Activated CD8-positive, alpha-beta memory T cell treated with anti-CD3 and anti-CD28 coated beads, Interleukin-2, amount 10 ng/mL, durations not matched to agents 7 days and 5 days (primary cell): ENCODE data around the gene ANKRD55. TPM values are rescaled to one million over a fixed set of nuclear protein-coding genes. Genes with fewer than 3 reads are reported as not detected.

Experiments used
- ATAC-seq: fragments of 150-1000 bp; cut with Tn5 transposase; one replicate; pipeline ENCODE4 v1.10.0; 2021; ENCODE audit warnings: moderate library complexity
- CTCF ChIA-PET: fragments of 350-600 bp; sonication (Branson Sonifier 250); formaldehyde crosslinking; loops from one replicate; lab custom pipeline; 2021; ENCODE audit warnings: antibody characterized with exemption; lab: Charles Lee
- DNase-seq: peaks from one replicate; pipeline ENCODE4 v3.0.0-alpha.2; 2020
- H3K27ac Mint-ChIP-seq: one replicate; pipeline ENCODE4 v1.8.0; 2021; ENCODE audit warnings: mild to moderate bottlenecking, mixed read lengths
- H3K27me3 Mint-ChIP-seq: one replicate; pipeline ENCODE4 v1.8.0; 2021; ENCODE audit warnings: mixed read lengths
- H3K36me3 Mint-ChIP-seq: one replicate; pipeline ENCODE4 v1.8.0; 2021; ENCODE audit warnings: mild to moderate bottlenecking, mixed read lengths
- H3K4me1 Mint-ChIP-seq: one replicate; pipeline ENCODE4 v1.8.0; 2021; ENCODE audit warnings: mixed read lengths
- H3K4me3 Mint-ChIP-seq: one replicate; pipeline ENCODE4 v1.8.0; 2021; ENCODE audit warnings: mild to moderate bottlenecking, moderate library complexity, mixed read lengths
- H3K9me3 Mint-ChIP-seq: one replicate; pipeline ENCODE4 v1.8.0; 2022; ENCODE audit warnings: low read depth, mixed read lengths
- total RNA-seq, 2 experiments: library from RNA; stranded (reverse); gene quantifications; one replicate each; pipeline ENCODE4 v1.2.3, GENCODE V29; 2021

The ANKRD55 gene
- total RNA-seq, 2 experiments from 2014 or later, result 0.26 TPM; not detected in 1

DNA sequence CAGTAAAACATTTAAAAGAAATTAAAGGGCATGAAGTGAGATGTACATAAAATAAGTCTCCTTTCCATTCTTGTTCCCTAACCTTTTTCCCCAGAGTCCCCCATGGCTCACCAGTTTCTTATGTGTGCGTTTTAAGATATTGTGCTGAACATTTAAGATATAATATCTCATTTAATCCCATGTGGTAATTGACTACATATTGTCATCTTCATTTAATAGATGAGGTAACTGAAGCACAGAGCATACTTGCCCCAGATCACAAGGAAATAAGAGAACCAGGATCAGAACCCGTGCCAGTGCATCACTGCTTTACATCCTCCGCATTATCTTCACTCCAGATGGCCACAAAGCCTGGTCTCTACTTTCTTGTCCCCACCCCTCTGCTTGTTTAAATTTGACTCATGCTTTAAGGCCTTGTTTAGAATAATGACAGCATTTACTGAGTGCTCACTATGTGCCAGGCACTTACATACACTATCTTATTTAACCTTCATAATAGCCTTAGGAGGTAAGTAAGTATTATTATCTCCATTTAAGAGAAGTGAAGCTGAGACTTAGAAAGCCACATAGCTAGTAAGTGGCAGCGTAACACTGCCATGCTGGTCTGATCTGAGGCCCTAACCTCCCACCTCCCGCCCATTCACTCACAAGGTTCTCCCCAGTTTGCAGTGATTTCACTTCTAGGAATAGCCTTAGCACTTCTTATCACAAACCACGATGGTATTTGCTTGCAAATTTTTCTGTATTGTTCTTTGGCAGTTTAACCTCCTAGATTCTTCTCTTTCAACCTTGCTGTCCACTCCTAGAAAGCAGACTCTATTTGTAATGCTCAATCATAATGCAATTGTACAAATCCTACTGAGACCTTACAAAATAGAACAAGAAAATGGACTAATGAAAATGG is 160.0 kb downstream of the ANKRD55 start:
- Mint-ChIP-seq H3K4me3 (no peak overlapping the region), H3K4me1 (peaks cover 25% of the 10 kb centered on the region), H3K36me3 (no peaks in the 10 kb centered on the region), H3K9me3 (no peaks in the 10 kb centered on the region), H3K27me3 (peaks cover 36% of the 10 kb centered on the region), H3K27ac (no peak overlapping the region)
- CTCF ChIA-PET, result interaction anchor here (0.6 kb wide), 2 partner anchors 15 to 161 kb away, joined by 3 read pairs; no protein-coding TSS in a partner anchor
- ATAC-seq (no peak), DNase-seq (no peak)

DNA sequence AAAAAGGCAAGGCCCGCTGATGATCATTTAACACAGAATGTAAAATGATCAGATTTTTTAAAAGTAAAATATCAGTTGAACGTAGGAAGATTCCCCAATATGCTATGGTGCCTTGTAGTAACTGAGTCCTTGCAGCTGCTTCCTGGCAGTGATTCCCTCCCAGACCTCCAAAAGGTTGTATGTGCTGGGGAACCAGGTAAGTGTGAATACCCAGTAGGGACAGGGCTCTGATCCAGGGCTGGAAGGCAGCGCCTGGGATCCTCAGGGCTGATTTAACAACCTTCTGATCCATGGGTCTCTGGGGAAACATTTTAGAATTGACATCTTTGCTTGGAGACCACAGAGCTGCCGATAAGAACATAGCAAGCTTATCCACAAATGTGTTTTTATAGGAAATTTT is 161.7 kb downstream of the ANKRD55 start:
- H3K4me1 Mint-ChIP-seq, result peaks cover 28% of the 10 kb centered on the region

DNA sequence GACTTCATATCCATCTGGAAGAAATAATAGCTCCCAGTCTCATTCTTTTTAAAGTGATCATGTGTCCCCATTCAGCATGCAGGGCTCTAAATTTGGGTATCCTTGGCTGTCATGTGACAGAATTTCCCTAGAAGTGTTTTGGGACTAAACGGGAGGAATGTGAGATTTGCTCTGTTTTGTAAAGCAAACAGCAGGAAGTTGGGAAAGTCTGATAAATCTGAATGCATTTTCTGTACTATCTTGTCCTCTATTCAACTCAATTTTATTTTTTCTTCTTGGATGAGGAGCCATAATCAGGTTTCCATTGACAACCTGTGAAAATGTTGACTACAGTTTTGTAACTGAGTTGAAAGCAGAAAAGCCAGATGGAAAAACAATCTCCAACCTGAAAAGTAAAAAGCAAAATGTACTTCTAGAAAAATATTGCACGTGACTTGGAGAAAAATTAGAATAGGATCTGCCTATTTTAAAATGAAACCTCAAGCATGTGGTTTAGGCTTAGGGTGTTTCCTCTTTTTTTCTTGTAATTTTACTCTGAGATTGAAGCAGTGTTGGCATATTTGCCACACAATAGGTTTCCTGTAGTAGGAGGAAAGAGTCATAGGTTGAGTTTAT is 162.2 kb downstream of the ANKRD55 start:
- no peak overlapping the region for H3K4me3 Mint-ChIP-seq
- H3K27me3 Mint-ChIP-seq, result peaks cover 41% of the 10 kb centered on the region
- no peaks in the 10 kb centered on the region for H3K36me3 Mint-ChIP-seq
- ATAC-seq (peak; percentile 39), DNase-seq (no peak)
- CTCF ChIA-PET, result no interaction called here
- H3K4me1 Mint-ChIP-seq, result peaks cover 28% of the 10 kb centered on the region
- H3K27ac Mint-ChIP-seq, result no peak overlapping the region
- no peaks in the 10 kb centered on the region for H3K9me3 Mint-ChIP-seq

More for the DNA sequence above, 161.7 kb downstream of the ANKRD55 start:
- DNase-seq (no peak), ATAC-seq (no peak)
- CTCF ChIA-PET, result no interaction called here
- H3K27me3 Mint-ChIP-seq, result peaks cover 41% of the 10 kb centered on the region
- H3K9me3 Mint-ChIP-seq, result no peaks in the 10 kb centered on the region
- no peaks in the 10 kb centered on the region for H3K36me3 Mint-ChIP-seq
- H3K27ac Mint-ChIP-seq, result peak overlapping the region; percentile 39
- H3K4me3 Mint-ChIP-seq, result no peak overlapping the region

DNA sequence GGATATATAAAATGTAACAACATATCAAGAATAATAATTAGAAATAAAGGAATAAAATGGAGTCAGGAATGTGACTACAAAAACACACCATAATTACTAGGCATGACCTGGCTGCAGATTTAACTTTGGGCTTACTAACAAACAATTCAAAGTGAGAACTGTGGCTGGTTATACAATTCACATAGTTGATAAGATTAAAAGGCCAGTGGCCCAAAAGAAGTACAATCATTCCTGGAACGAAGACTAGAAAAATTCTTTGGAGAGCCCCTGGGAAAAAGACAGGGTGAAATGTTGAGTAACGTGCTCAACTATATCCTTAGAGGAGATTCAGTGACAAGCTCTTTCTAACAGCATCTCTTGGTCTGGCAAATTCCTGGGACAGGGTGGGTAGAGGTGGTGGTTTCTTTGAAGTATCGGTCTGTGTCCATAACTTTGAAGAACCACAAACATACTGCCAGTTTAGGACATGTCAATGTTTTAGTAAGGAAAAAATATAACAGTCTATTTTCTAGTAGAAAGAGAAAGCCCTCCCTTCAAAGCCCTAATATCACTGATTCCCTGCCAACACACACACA is 163.4 kb downstream of the ANKRD55 start:
- Mint-ChIP-seq H3K27me3 (peaks cover 37% of the 10 kb centered on the region), H3K36me3 (no peaks in the 10 kb centered on the region), H3K4me1 (peaks cover 33% of the 10 kb centered on the region), H3K4me3 (no peak overlapping the region), H3K27ac (no peak overlapping the region), H3K9me3 (no peaks in the 10 kb centered on the region)
- DNase-seq (no peak), ATAC-seq (no peak)
- CTCF ChIA-PET, result no interaction called here

DNA sequence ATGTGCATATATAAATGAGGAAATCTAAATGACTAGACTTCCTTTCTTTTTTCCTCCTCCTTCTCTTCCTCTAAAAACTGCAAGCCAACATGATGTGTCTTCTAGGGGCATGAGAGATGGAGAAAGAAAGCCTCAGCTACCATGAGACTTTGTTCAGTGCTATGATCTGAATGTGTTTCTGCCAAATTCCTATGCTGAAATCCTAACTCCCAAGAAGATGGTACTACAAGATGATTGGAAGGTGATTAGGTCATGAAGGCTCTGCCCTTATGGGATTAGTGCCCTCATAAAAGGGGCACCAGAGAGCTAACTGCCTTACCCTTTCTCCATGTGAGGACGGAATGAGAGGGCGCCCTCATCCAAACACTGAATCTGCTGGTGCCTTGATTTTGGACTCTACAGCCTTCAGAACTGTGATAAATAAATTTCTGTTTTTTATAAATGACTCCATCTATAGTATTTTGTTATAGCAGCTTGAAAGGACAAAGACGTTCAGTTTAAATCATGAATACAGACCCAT is 166.1 kb downstream of the ANKRD55 start:
- DNase-seq (no peak), ATAC-seq (no peak)
- Mint-ChIP-seq H3K9me3 (no peaks in the 10 kb centered on the region), H3K4me1 (peaks cover 25% of the 10 kb centered on the region), H3K27me3 (peaks cover 41% of the 10 kb centered on the region), H3K27ac (no peak overlapping the region), H3K36me3 (no peaks in the 10 kb centered on the region), H3K4me3 (no peak overlapping the region)
- CTCF ChIA-PET, result no interaction called here

DNA sequence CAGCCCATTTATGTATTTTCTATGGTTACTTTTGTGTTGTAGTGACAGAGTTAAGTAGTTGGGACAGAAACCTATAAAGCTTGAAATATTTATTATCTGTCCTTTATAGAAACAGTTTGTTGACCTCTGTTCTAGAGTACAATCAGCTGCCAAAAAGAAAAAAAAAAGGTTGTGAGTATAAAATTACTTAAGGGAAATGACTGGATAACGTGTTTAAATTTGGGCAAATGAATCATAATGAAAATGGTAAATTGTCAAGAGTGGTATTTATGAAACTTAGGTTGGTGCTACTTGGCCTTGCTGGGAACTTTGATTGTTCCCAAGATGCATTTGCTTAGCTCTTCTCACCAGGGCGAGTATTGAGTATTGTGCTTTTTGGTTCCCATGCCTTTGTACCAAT is 168.1 kb downstream of the ANKRD55 start:
- no peaks in the 10 kb centered on the region for H3K9me3 Mint-ChIP-seq
- H3K4me3 Mint-ChIP-seq, result no peak overlapping the region
- peaks cover 43% of the 10 kb centered on the region for H3K27me3 Mint-ChIP-seq
- DNase-seq (no peak), ATAC-seq (no peak)
- no peak overlapping the region for H3K27ac Mint-ChIP-seq
- peaks cover 2% of the 10 kb centered on the region for H3K36me3 Mint-ChIP-seq
- peaks cover 17% of the 10 kb centered on the region for H3K4me1 Mint-ChIP-seq
- CTCF ChIA-PET, result no interaction called here

DNA sequence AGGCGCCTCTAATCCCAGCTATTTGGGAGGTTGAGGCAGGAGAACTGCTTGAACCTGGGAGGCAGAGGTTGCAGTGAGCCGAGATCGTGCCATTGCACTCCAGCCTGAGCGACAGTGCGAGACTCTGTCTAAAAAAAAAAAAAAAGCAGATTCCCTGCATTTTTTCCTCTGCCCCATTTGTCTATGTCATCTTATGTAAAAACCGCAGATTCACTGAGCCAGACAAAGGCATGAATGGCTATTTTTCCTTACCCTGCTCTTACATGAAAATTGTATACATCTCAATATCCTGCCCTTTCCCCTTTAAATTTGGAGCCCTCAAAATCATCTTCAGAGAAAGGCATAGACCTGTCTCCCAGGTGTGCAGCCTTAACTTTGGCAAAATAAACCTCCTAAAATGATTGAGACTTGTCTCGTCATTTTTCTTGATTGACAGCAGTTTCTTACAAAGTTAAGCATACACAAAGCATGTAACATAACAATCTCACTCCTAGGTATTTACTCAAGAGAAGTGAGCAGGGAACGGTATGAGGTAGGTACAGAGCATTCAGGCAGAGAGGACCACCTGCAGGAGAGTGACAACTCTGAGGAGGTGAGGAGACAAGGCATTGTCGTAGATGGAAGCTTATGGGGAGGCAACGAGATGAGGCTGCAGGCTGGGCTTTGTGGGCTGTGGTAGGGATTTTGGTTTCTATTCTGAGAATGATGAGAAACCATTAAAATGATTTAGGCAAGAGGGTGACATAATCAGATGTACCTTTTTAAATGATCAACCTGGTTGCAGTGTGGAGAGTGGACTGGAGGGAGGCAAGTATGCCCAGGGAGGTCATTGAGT is 172.6 kb downstream of the ANKRD55 start:
- Mint-ChIP-seq H3K27me3 (peaks cover 57% of the 10 kb centered on the region), H3K4me3 (no peak overlapping the region), H3K36me3 (peaks cover 6% of the 10 kb centered on the region), H3K4me1 (peaks cover 32% of the 10 kb centered on the region), H3K9me3 (no peaks in the 10 kb centered on the region), H3K27ac (no peak overlapping the region)
- DNase-seq (peak; percentile 72), ATAC-seq (peak; percentile 43)
- CTCF ChIA-PET, result no interaction called here

DNA sequence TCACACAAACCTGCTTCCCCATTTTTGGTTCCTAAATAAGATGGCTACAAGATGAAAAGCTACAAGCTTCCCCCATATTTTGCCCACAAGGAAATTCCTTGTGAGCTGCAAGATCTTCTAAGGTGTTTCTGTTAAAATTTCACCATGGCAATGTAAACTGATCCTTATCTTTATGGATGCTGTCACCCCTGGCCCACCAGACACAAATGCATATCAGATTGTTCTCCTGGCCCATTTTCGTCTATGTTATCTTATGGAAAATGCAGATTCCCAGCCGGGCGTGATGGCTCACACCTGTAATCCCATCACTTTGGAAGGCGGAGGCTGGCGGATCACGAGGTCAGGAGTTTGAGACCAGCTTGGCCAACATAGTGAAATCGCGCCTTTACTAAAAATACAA is 173.3 kb downstream of the ANKRD55 start:
- Mint-ChIP-seq H3K4me3 (no peak overlapping the region), H3K27me3 (peaks cover 59% of the 10 kb centered on the region), H3K36me3 (peaks cover 7% of the 10 kb centered on the region), H3K4me1 (peaks cover 29% of the 10 kb centered on the region), H3K27ac (no peak overlapping the region), H3K9me3 (no peaks in the 10 kb centered on the region)
- CTCF ChIA-PET, result no interaction called here
- DNase-seq (no peak), ATAC-seq (no peak)

DNA sequence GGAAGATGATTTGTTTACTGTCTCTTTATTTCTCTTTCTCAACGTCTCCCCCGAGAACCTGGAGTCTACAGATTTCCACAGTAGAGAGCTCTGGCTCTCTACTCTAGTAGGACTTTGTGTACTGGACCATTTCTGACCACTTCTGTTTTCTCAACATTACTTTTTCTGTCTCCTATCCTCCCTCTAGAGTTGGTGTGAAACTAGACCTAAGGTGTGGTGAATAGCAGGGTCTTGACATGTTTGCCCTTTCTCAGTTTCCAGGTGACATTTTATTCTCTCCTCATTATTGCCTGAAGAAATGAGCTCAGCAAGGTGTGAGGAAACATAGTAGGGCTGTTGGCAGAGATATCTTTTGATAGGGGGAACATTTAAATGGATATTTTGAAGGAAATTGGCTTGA is 176.3 kb downstream of the ANKRD55 start:
- H3K4me1 Mint-ChIP-seq, result peaks cover 27% of the 10 kb centered on the region
- H3K4me3 Mint-ChIP-seq, result no peak overlapping the region
- no peak overlapping the region for H3K27ac Mint-ChIP-seq
- DNase-seq (no peak), ATAC-seq (no peak)
- H3K9me3 Mint-ChIP-seq, result peaks cover 3% of the 10 kb centered on the region
- H3K27me3 Mint-ChIP-seq, result peaks cover 49% of the 10 kb centered on the region
- peaks cover 18% of the 10 kb centered on the region for H3K36me3 Mint-ChIP-seq
- CTCF ChIA-PET, result no interaction called here

DNA sequence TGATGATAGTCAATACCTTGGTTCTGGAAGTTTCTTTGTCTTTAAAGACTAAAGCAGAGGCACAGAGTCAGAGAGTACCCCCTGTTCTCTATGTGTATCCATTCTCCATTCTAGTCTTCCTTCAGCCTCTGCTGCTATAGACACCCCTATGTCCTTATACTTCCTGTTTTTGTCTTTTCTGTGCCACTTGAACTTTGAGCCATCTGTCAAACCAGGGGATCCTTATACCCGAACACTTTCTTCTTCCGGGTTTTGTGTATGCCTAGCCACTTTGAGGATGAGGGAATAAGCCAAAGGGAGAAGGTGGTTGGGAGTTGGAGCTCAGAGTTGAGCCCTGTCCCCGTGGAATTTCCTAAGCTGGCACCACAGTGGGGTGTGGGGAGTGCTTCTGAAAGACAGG is 177.3 kb downstream of the ANKRD55 start:
- no peak for ATAC-seq
- peaks cover 31% of the 10 kb centered on the region for H3K4me1 Mint-ChIP-seq
- peaks cover 19% of the 10 kb centered on the region for H3K36me3 Mint-ChIP-seq
- no peak for DNase-seq
- no peak overlapping the region for H3K4me3 Mint-ChIP-seq
- CTCF ChIA-PET, result no interaction called here
- peaks cover 46% of the 10 kb centered on the region for H3K27me3 Mint-ChIP-seq
- H3K27ac Mint-ChIP-seq, result no peak overlapping the region
- peaks cover 3% of the 10 kb centered on the region for H3K9me3 Mint-ChIP-seq

DNA sequence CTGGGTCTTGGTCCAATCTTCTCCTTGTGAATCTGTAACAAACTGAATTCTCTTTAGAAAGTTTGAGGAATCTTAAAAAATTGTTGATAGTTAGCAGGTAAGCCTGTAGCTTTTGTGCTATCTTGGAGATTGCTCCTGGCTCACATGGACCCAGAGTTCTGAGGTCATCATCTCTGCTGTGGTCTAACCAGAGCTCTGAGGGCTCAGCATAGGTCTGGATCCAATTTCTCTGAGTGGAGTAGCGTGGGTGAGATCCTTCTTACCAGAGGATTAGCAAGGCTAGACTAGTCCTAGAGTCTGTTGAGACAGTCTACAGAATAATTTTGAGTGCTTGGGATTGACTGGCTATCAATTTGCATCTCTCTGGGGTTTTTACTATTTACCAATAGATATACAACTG is 177.8 kb downstream of the ANKRD55 start:
- H3K4me1 Mint-ChIP-seq, result peaks cover 30% of the 10 kb centered on the region
- H3K9me3 Mint-ChIP-seq, result peaks cover 3% of the 10 kb centered on the region
- H3K27me3 Mint-ChIP-seq, result peaks cover 40% of the 10 kb centered on the region
- ATAC-seq (no peak), DNase-seq (no peak)
- H3K36me3 Mint-ChIP-seq, result peaks cover 19% of the 10 kb centered on the region
- no peak overlapping the region for H3K27ac Mint-ChIP-seq
- CTCF ChIA-PET, result no interaction called here
- no peak overlapping the region for H3K4me3 Mint-ChIP-seq

DNA sequence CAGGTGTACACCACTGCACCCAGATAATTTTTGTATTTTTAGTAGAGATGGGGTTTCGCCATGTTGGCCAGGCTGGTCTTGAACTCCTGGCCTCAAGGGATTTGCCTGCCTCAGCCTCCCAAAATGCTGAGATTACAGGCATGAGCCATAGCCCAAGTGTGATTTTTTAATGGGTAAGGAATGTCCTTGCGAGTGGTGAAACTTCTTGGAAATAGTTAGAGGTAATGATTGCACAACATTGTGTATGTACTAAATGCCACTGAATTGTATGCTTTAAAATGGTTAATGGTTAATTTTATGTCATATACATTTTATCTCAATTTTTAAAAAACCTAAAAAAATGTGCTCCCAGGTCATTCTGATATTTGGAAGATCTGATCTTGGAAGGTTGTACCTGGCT is 178.5 kb downstream of the ANKRD55 start:
- ATAC-seq (no peak), DNase-seq (no peak)
- CTCF ChIA-PET, result no interaction called here
- H3K4me3 Mint-ChIP-seq, result no peak overlapping the region
- peaks cover 30% of the 10 kb centered on the region for H3K4me1 Mint-ChIP-seq
- peaks cover 37% of the 10 kb centered on the region for H3K27me3 Mint-ChIP-seq
- peaks cover 3% of the 10 kb centered on the region for H3K9me3 Mint-ChIP-seq
- no peak overlapping the region for H3K27ac Mint-ChIP-seq
- H3K36me3 Mint-ChIP-seq, result peaks cover 19% of the 10 kb centered on the region

DNA sequence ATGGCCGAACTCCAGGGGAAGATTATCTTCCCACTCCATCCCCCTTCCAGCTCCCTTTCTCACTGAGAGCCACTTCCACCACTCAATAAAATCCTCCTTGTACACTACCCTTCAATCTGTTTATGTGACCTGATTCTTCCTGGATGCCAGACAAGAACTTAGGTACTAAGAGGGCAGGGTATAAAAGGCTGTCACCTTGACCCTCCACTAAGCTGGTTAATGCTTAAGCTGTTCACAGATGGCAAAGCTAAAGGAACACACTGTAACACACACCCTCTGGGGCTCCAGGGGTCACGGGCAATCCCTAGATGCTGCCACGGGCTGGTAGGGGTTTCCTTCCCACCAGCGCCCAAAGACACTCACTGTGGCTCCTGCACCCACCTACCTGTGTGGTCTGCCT is 179.8 kb downstream of the ANKRD55 start:
- Mint-ChIP-seq H3K4me3 (no peak overlapping the region), H3K27ac (no peak overlapping the region), H3K36me3 (peaks cover 18% of the 10 kb centered on the region), H3K27me3 (peaks cover 27% of the 10 kb centered on the region), H3K4me1 (peaks cover 20% of the 10 kb centered on the region), H3K9me3 (peaks cover 3% of the 10 kb centered on the region)
- no peak for ATAC-seq
- no peak for DNase-seq
- CTCF ChIA-PET, result no interaction called here
